H1 (cell line): Measurements from ENCODE around the gene ALPP. TPM values are rescaled to one million over a fixed set of nuclear protein-coding genes. Genes with fewer than 3 reads are reported as not detected.
"Not testable (repeated sequence)": the region's sequence is repeated elsewhere in the genome, so short reads cannot be mapped to it uniquely, and the experiment has no call there.

Source experiments
- CTCF ChIA-PET: fragments of 300-600 bp; sonication (Branson Sonifier 250); formaldehyde crosslinking; loops from one replicate; lab custom pipeline; 2021; ENCODE audit not compliant: partially characterized antibody; lab: Charles Lee
- POLR2A ChIA-PET: fragments of 300-600 bp; sonication (Branson Sonifier 250); formaldehyde crosslinking; loops from one replicate; lab custom pipeline; 2021; ENCODE audit warnings: inconsistent platforms; ENCODE audit not compliant: partially characterized antibody; lab: Charles Lee
- DNase-seq, 2 experiments: peaks; one replicate each; pipeline versions ENCODE4 v3.0.0 to v3.0.0-alpha.2; 2010 to 2022; ENCODE audit warnings: low spot score in 2 of 2, low read depth in 1 of 2, mixed read lengths in 1 of 2
- FAIRE-seq: peaks from 2 replicates; lab custom pipeline; 2011; peaks lifted over from hg19 to GRCh38; lab: Jason Lieb, UNC
- H2AFZ ChIP-seq: 2 replicates; pipeline ENCODE4 v1.8.1; 2012; ENCODE audit warnings: low read length, inconsistent platforms
- H2AK5ac ChIP-seq: 2 replicates; pipeline ENCODE4 v1.6.1; 2013; ENCODE audit warnings: low read depth, low read length
- H2BK120ac ChIP-seq: replicated peaks from 2 replicates; pipeline ENCODE3; 2013; ENCODE audit warnings: low read depth, low read length, inconsistent platforms
- H2BK12ac ChIP-seq: 2 replicates; pipeline ENCODE4 v1.6.1; 2013; ENCODE audit warnings: low read depth, low read length
- H2BK15ac ChIP-seq: 2 replicates; pipeline ENCODE4 v1.6.1; 2013; ENCODE audit warnings: low read length
- H2BK20ac ChIP-seq: 2 replicates; pipeline ENCODE4 v1.6.1; 2013; ENCODE audit warnings: low read length
- H2BK5ac ChIP-seq: 2 replicates; pipeline ENCODE4 v1.6.1; 2013; ENCODE audit warnings: low read depth, low read length
- H3K14ac ChIP-seq: 2 replicates; pipeline ENCODE4 v1.6.1; 2013; ENCODE audit warnings: inconsistent platforms; ENCODE audit not compliant: insufficient read length
- H3K18ac ChIP-seq: 2 replicates; pipeline ENCODE4 v1.6.1; 2013; ENCODE audit warnings: low read length; ENCODE audit errors: extremely low read depth
- H3K23ac ChIP-seq: 2 replicates; pipeline ENCODE4 v1.6.1; 2013; ENCODE audit warnings: inconsistent platforms; ENCODE audit not compliant: insufficient read length
- H3K23me2 ChIP-seq: 2 replicates; pipeline ENCODE4 v1.6.1; 2013; ENCODE audit warnings: low read depth, low read length
- H3K27ac ChIP-seq: 2 replicates; pipeline ENCODE4 v1.6.1; 2011; ENCODE audit warnings: low read depth, low read length, inconsistent platforms
- H3K27me3 ChIP-seq, 4 experiments: replicated peaks in 1 of 4; 1 replicate in 1 of 4; 2 replicates in 3 of 4; pipeline versions ENCODE4 v1.6.1 to v1.8.1; 2011 to 2013; ENCODE audit warnings: low read length in 3 of 4, mild to moderate bottlenecking in 3 of 4, inconsistent platforms in 2 of 4, mixed read lengths in 2 of 4, moderate library complexity in 1 of 4; ENCODE audit not compliant: control insufficient read depth in 3 of 4, insufficient read depth in 3 of 4; ENCODE audit errors: extremely low read depth in 1 of 4
- H3K36me3 ChIP-seq, 4 experiments: 2 replicates each; pipeline versions ENCODE4 v1.6.1 to v1.8.1; 2011 to 2013; ENCODE audit warnings: mild to moderate bottlenecking in 4 of 4, low read length in 3 of 4, moderate library complexity in 2 of 4, control low read depth in 1 of 4, inconsistent platforms in 1 of 4; ENCODE audit not compliant: insufficient read depth in 4 of 4, control insufficient read depth in 2 of 4
- H3K4ac ChIP-seq: replicated peaks from 2 replicates; pipeline ENCODE3; 2013; ENCODE audit warnings: low read length, low read depth, mixed read lengths, inconsistent platforms; ENCODE audit not compliant: insufficient read length
- H3K4me1 ChIP-seq, 4 experiments: replicated peaks in 1 of 4; 1 replicate in 1 of 4; 2 replicates in 3 of 4; pipeline versions ENCODE4 v1.6.1 to v1.8.1; 2011 to 2013; ENCODE audit warnings: low read length in 3 of 4, inconsistent platforms in 2 of 4, mixed read lengths in 1 of 4; ENCODE audit not compliant: insufficient read depth in 4 of 4, control insufficient read depth in 3 of 4
- H3K4me2 ChIP-seq, 2 experiments: 2 replicates each; pipeline versions ENCODE4 v1.6.1 to v1.8.1; 2011 to 2013; ENCODE audit warnings: low read depth in 2 of 2, low read length in 2 of 2, control low read depth in 1 of 2, inconsistent platforms in 1 of 2, mild to moderate bottlenecking in 1 of 2; ENCODE audit not compliant: insufficient read depth in 1 of 2
- H3K4me3 ChIP-seq, 4 experiments: fragments of 200-600, 300-600 bp in 1 of 4; sonication (generic), shearing (Covaris generic), sonication (Bioruptor Twin) in 1 of 4; 2 replicates each; pipeline versions ENCODE4 v1.5.1 to v1.8.1; 2011 to 2016; ENCODE audit warnings: low read length in 4 of 4, low read depth in 3 of 4, control low read depth in 2 of 4, inconsistent platforms in 2 of 4, mild to moderate bottlenecking in 2 of 4, mixed read lengths in 1 of 4, moderate library complexity in 1 of 4; ENCODE audit not compliant: insufficient read depth in 2 of 4; ENCODE audit errors: extremely low read depth in 1 of 4
- H3K56ac ChIP-seq: replicated peaks from 2 replicates; pipeline ENCODE3; 2013; ENCODE audit warnings: low read depth, mild to moderate bottlenecking, mixed read lengths, low read length, inconsistent platforms; ENCODE audit not compliant: insufficient read length
- H3K79me1 ChIP-seq: 2 replicates; pipeline ENCODE4 v1.6.1; 2013; ENCODE audit warnings: low read depth, low read length, control low read depth
- H3K79me2 ChIP-seq, 2 experiments: 2 replicates each; pipeline versions ENCODE4 v1.6.1 to v1.8.1; 2012 to 2013; ENCODE audit warnings: low read length in 2 of 2, mild to moderate bottlenecking in 2 of 2, inconsistent platforms in 1 of 2; ENCODE audit not compliant: insufficient read depth in 2 of 2, control insufficient read depth in 1 of 2
- H3K9ac ChIP-seq, 4 experiments: replicated peaks in 1 of 4; 1 replicate in 1 of 4; 2 replicates in 3 of 4; pipeline versions ENCODE4 v1.6.1 to v1.8.1; 2011 to 2013; ENCODE audit warnings: low read depth in 3 of 4, low read length in 3 of 4, control low read depth in 2 of 4, mild to moderate bottlenecking in 2 of 4, moderate library complexity in 2 of 4, inconsistent platforms in 1 of 4; ENCODE audit errors: extremely low read depth in 1 of 4
- H3K9me3 ChIP-seq, 2 experiments: 2 replicates each; pipeline versions ENCODE4 v1.6.1 to v1.8.1; 2012 to 2013; ENCODE audit warnings: mild to moderate bottlenecking in 2 of 2, moderate library complexity in 2 of 2, control low read depth in 1 of 2, inconsistent platforms in 1 of 2, low read depth in 1 of 2, low read length in 1 of 2, mixed read lengths in 1 of 2; ENCODE audit not compliant: insufficient read depth in 2 of 2
- H4K20me1 ChIP-seq, 2 experiments: replicated peaks in 1 of 2; 2 replicates each; pipeline versions ENCODE3 to v1.8.1; 2011 to 2013; ENCODE audit warnings: inconsistent platforms in 2 of 2, low read length in 2 of 2, mild to moderate bottlenecking in 1 of 2; ENCODE audit not compliant: insufficient read depth in 2 of 2, control insufficient read depth in 1 of 2
- H4K5ac ChIP-seq: 2 replicates; pipeline ENCODE4 v1.6.1; 2013; ENCODE audit warnings: low read length, low read depth, mixed read lengths, inconsistent platforms; ENCODE audit not compliant: insufficient read length
- H4K8ac ChIP-seq: 2 replicates; pipeline ENCODE4 v1.8.0; 2013; ENCODE audit warnings: mild to moderate bottlenecking, moderate library complexity, low read length, inconsistent platforms; ENCODE audit not compliant: insufficient read depth; ENCODE audit errors: extremely low read depth
- H4K91ac ChIP-seq: replicated peaks from 2 replicates; pipeline ENCODE3; 2013; ENCODE audit warnings: low read length, mixed read lengths, inconsistent platforms; ENCODE audit not compliant: insufficient read length
- WGBS, 2 experiments: shearing (Covaris generic) in 1 of 2; methylation state at CpG; one replicate each; pipeline versions ENCODE4 v1.1.6 to v1.1.7; 2013 to 2015; ENCODE audit warnings: low lambda C conversion rate in 2 of 2, mixed read lengths in 2 of 2, inconsistent platforms in 1 of 2, low coverage in 1 of 2, missing lambda C conversion rate in 1 of 2; ENCODE audit not compliant: insufficient replicate concordance in 2 of 2, insufficient coverage in 1 of 2, insufficient read length in 1 of 2; ENCODE audit errors: extremely low coverage in 1 of 2, missing lambda C conversion rate in 1 of 2; 5-methylcytosine and 5-hydroxymethylcytosine counted together
- polyA plus RNA-seq, 7 experiments: library from polyadenylated mRNA; depleted of rRNA in 3 of 7; stranded (reverse) in 5 of 7; unstranded in 2 of 7; fragments of >200 nt in 5 of 7; fragments of 200-250 nt in 2 of 7; gene quantifications; 1 replicate in 5 of 7; 2 replicates in 1 of 7; 4 replicates in 1 of 7; pipeline versions ENCODE4 v1.2.1 to v1.2.3, GENCODE V29; 2011 to 2013; ENCODE audit warnings: missing spikeins in 2 of 7, mixed read lengths in 2 of 7
- total RNA-seq: library from RNA; stranded (reverse); fragmentation: NEBNext Ultra II Directional; extraction: Animal tissue kit (Norgen Biotek cat#: 25700); gene quantifications from 2 replicates; pipeline ENCODE4 v1.2.1, GENCODE V29; 2021

The ALPP gene
- total and polyA plus RNA-seq, 2 of the 8 experiments (the other 6 are each of a cell fraction or from before 2014, with no cell fraction given), result 0.15 TPM

DNA sequence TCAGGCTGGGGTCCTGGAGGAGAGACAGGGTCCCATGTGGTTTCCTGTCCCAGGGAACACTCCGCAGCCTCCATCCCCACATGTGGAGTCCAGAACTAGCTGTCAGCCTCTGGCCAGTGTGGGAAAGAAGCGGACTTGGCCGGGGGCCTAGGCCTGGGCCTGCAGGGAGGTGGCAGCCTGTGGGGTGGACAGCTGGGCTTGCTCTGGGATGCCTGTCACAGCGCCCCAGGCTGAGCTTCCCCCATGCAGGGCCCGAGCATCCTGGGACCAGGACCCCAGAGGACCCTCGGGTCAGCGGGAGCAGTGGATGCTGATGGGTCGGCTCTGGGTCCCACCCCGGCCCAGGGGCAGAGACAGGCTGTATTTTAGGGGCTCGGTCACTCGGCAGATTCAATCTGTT, 47.5 kb upstream of the ALPP start:
- H3K79me1 ChIP-seq, H2BK5ac ChIP-seq, H3K9ac ChIP-seq, H3K18ac ChIP-seq, H4K91ac ChIP-seq, H3K4me1 ChIP-seq, H3K9me3 ChIP-seq, H3K27ac ChIP-seq, H4K20me1 ChIP-seq, DNase-seq, H3K4ac ChIP-seq, H2BK15ac ChIP-seq, H3K56ac ChIP-seq, H3K14ac ChIP-seq, H2BK12ac ChIP-seq, H2AK5ac ChIP-seq, H3K23me2 ChIP-seq, H4K8ac ChIP-seq, H4K5ac ChIP-seq, H3K23ac ChIP-seq, H2BK20ac ChIP-seq, H2AFZ ChIP-seq, H2BK120ac ChIP-seq, POLR2A ChIA-PET, H3K36me3 ChIP-seq, H3K4me3 ChIP-seq, H3K27me3 ChIP-seq, FAIRE-seq, H3K4me2 ChIP-seq, H3K79me2 ChIP-seq: not testable (repeated sequence)
- WGBS, 2 experiments, result 92% methylated on average over 11 of the region's 11 CpGs; no CpG with 5 or more reads in 1 of the 2 experiments
- CTCF ChIA-PET, result interaction anchor here (0.5 to 10.9 kb wide), 6 partner anchors 9 to 475 kb away, joined by 3 to 124 read pairs (median 4); partner anchors contain the start of gene NPPC

DNA sequence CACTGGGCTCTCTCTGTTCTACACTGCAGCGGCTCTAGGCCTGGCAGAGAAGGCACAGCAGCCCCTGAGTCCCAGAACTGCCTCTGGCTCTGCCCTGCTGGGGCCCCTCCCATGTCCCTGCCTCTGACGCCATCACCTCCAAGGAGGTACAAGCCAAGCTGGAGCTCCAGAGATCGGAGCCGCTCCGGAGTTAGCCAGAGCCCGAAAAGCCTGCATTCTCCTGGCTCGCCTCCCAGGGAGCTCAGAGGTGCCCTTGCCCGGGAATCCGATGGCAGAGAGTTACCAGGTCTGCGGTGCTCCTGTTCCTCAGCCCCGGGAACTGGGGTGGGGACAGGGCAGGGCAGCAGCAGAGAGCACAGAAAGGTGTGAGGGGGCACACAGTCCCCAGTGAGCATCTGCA, 46.9 kb upstream of the ALPP start:
- H3K56ac ChIP-seq, H4K8ac ChIP-seq, H3K23me2 ChIP-seq, H3K79me1 ChIP-seq, H3K4me3 ChIP-seq, H2AK5ac ChIP-seq, H3K4me2 ChIP-seq, H3K4me1 ChIP-seq, H3K4ac ChIP-seq, H3K18ac ChIP-seq, H3K9ac ChIP-seq, H4K5ac ChIP-seq, H2BK20ac ChIP-seq, POLR2A ChIA-PET, H2BK12ac ChIP-seq, H2AFZ ChIP-seq, H4K91ac ChIP-seq, H3K79me2 ChIP-seq, H3K36me3 ChIP-seq, H4K20me1 ChIP-seq, H2BK15ac ChIP-seq, H3K9me3 ChIP-seq, FAIRE-seq, H2BK5ac ChIP-seq, H3K23ac ChIP-seq, DNase-seq, H3K27me3 ChIP-seq, H2BK120ac ChIP-seq, H3K27ac ChIP-seq, H3K14ac ChIP-seq: not testable (repeated sequence)
- CTCF ChIA-PET, result interaction anchor here (0.7 to 1.1 kb wide), 4 partner anchors 9 to 477 kb away, joined by 3 to 5 read pairs (median 3); no protein-coding TSS in a partner anchor
- WGBS, 2 experiments, result 98% methylated on average over 7 of the region's 11 CpGs; no CpG with 5 or more reads in 1 of the 2 experiments
